IMR-90 (cell line): ENCODE results near the gene PPP3CA. TPM values are rescaled to one million over a fixed set of nuclear protein-coding genes. Genes with fewer than 3 reads are reported as not detected.

ENCODE experiments used
- ATAC-seq: fragments of 200-7000 bp; cut with Tn5 transposase; 2 replicates; pipeline ENCODE4 v1.9.1; 2020; ENCODE audit warnings: low read depth, mild to moderate bottlenecking, moderate library complexity
- BruUV-seq: library from RNA; stranded (reverse); fragments of 400-500 nt; replicated peaks from 2 replicates; lab custom pipeline; 2021; lab: Mats Ljungman, UMichigan
- CTCF ChIA-PET: fragments of 300-600 bp; formaldehyde crosslinking; extraction: SDS; loops from one replicate; lab custom pipeline; 2021; ENCODE audit warnings: antibody characterized with exemption; lab: Yijun Ruan, JAX
- POLR2A ChIA-PET: fragments of 300-600 bp; sonication (Branson Sonifier 250); formaldehyde crosslinking; loops from one replicate; lab custom pipeline; 2022; ENCODE audit warnings: antibody characterized with exemption; ENCODE audit not compliant: unreplicated experiment; lab: Charles Lee
- DNase-seq: peaks from one replicate; pipeline ENCODE4 v3.0.0; 2013
- H2AFZ ChIP-seq: replicated peaks from 2 replicates; pipeline ENCODE3; 2013; ENCODE audit warnings: low read length, mild to moderate bottlenecking; ENCODE audit not compliant: poor library complexity
- H2AK5ac ChIP-seq: 2 replicates; pipeline ENCODE4 v1.6.1; 2013; ENCODE audit warnings: low read depth, low read length, inconsistent platforms
- H2AK9ac ChIP-seq: replicated peaks from 2 replicates; pipeline ENCODE3; 2013; ENCODE audit warnings: mild to moderate bottlenecking, low read depth, low read length, moderate library complexity; ENCODE audit not compliant: poor library complexity
- H2BK120ac ChIP-seq: 2 replicates; pipeline ENCODE4 v1.6.1; 2013; ENCODE audit warnings: low read depth, low read length, inconsistent platforms
- H2BK15ac ChIP-seq: 3 replicates; pipeline ENCODE4 v1.6.1; 2013; ENCODE audit warnings: low read depth, low read length, inconsistent platforms
- H2BK20ac ChIP-seq: 2 replicates; pipeline ENCODE4 v1.6.1; 2013; ENCODE audit warnings: low read depth, mild to moderate bottlenecking, inconsistent platforms, low read length, moderate library complexity
- H2BK5ac ChIP-seq: 2 replicates; pipeline ENCODE4 v1.6.1; 2013; ENCODE audit warnings: mild to moderate bottlenecking, low read depth, low read length, inconsistent platforms; ENCODE audit not compliant: poor library complexity, severe bottlenecking
- H3K14ac ChIP-seq: replicated peaks from 2 replicates; pipeline ENCODE4 v1.6.1; 2013; ENCODE audit warnings: low read depth, low read length, inconsistent platforms
- H3K18ac ChIP-seq: 2 replicates; pipeline ENCODE4 v1.6.1; 2013; ENCODE audit warnings: low read depth, low read length, control low read depth
- H3K23ac ChIP-seq: 2 replicates; pipeline ENCODE4 v1.6.1; 2013; ENCODE audit warnings: low read depth, low read length, inconsistent platforms
- H3K27ac ChIP-seq: 2 replicates; pipeline ENCODE4 v1.5.1; 2013; ENCODE audit warnings: mild to moderate bottlenecking, control low read depth, low read length; ENCODE audit not compliant: insufficient read depth
- H3K27me3 ChIP-seq: 2 replicates; pipeline ENCODE4 v1.6.1; 2013; ENCODE audit warnings: low read length; ENCODE audit not compliant: control insufficient read depth, insufficient read depth
- H3K36me3 ChIP-seq: 2 replicates; pipeline ENCODE4 v1.6.1; 2013; ENCODE audit warnings: low read length, mixed read lengths; ENCODE audit not compliant: control insufficient read depth, insufficient read depth
- H3K4ac ChIP-seq: 2 replicates; pipeline ENCODE4 v1.6.1; 2013; ENCODE audit warnings: low read depth, low read length, inconsistent platforms
- H3K4me1 ChIP-seq: 2 replicates; pipeline ENCODE4 v1.6.1; 2013; ENCODE audit warnings: low read length, mixed read lengths; ENCODE audit not compliant: control insufficient read depth, insufficient read depth
- H3K4me2 ChIP-seq: 2 replicates; pipeline ENCODE4 v1.6.1; 2013; ENCODE audit warnings: low read depth, mild to moderate bottlenecking, control low read depth, low read length, moderate library complexity
- H3K4me3 ChIP-seq: 2 replicates; pipeline ENCODE4 v1.5.1; 2013; ENCODE audit warnings: low read depth, mild to moderate bottlenecking, control low read depth, low read length, moderate library complexity; ENCODE audit not compliant: insufficient read depth
- H3K56ac ChIP-seq: 2 replicates; pipeline ENCODE4 v1.6.1; 2013; ENCODE audit warnings: low read length, inconsistent platforms; ENCODE audit not compliant: insufficient read depth; ENCODE audit errors: extremely low read depth
- H3K79me1 ChIP-seq, 2 experiments: 2 replicates each; pipeline ENCODE4 v1.6.1; 2013; ENCODE audit warnings: low read length in 2 of 2, inconsistent platforms in 1 of 2, low read depth in 1 of 2
- H3K9ac ChIP-seq: 2 replicates; pipeline ENCODE4 v1.6.1; 2013; ENCODE audit warnings: low read depth, low read length, control low read depth
- H3K9me1 ChIP-seq: 2 replicates; pipeline ENCODE4 v1.6.1; 2013; ENCODE audit warnings: low read length, inconsistent platforms; ENCODE audit not compliant: insufficient read depth
- H3K9me3 ChIP-seq: 2 replicates; pipeline ENCODE4 v1.6.1; 2013; ENCODE audit warnings: low read length; ENCODE audit not compliant: control insufficient read depth, insufficient read depth
- H4K20me1 ChIP-seq: 2 replicates; pipeline ENCODE4 v1.6.1; 2013; ENCODE audit warnings: low read length, inconsistent platforms; ENCODE audit not compliant: insufficient read depth
- H4K5ac ChIP-seq: 2 replicates; pipeline ENCODE4 v1.6.1; 2013; ENCODE audit warnings: mild to moderate bottlenecking, low read depth, low read length, control low read depth
- H4K8ac ChIP-seq, 2 experiments: 2 replicates each; pipeline ENCODE4 v1.6.1; 2013; ENCODE audit warnings: low read depth in 2 of 2, low read length in 2 of 2, control low read depth in 1 of 2, inconsistent platforms in 1 of 2
- H4K91ac ChIP-seq: 2 replicates; pipeline ENCODE4 v1.6.1; 2013; ENCODE audit warnings: low read depth, low read length, inconsistent platforms; ENCODE audit not compliant: insufficient read depth
- CEBPB ChIP-seq: IDR thresholded peaks from 2 replicates; pipeline ENCODE4 v1.6.1; 2012; ENCODE audit warnings: low read depth, low read length, improper control_type of control experiment
- FOS ChIP-seq: fragments of 150-350 bp; IDR thresholded peaks from 2 replicates; pipeline ENCODE4 v1.6.1; 2016; ENCODE audit warnings: low read depth, low read length
- MAFK ChIP-seq: IDR thresholded peaks from 2 replicates; pipeline ENCODE4 v1.6.1; 2012; ENCODE audit warnings: low read depth, low read length, improper control_type of control experiment
- RFX5 ChIP-seq: IDR thresholded peaks from 2 replicates; pipeline ENCODE4 v1.8.0; 2012; ENCODE audit warnings: low read depth, mild to moderate bottlenecking, low read length, moderate library complexity
- WGBS, 2 experiments: methylation state at CpG; one replicate each; pipeline versions ENCODE4 v1.1.5 to v1.1.7; 2013; ENCODE audit warnings: missing lambda C conversion rate in 2 of 2; ENCODE audit not compliant: insufficient read length in 1 of 2; ENCODE audit errors: extremely low coverage in 2 of 2; 5-methylcytosine and 5-hydroxymethylcytosine counted together
- dilution Hi-C: fragments of 300-500 bp; cut with HindIII; formaldehyde crosslinking; loops from one replicate; pipeline ENCODE4 v1.14.3; 2018; ENCODE audit warnings: low sequenced_read_pairs; ENCODE audit not compliant: unreplicated experiment
- in situ Hi-C: fragments of 300-500 bp; cut with MboI; formaldehyde crosslinking; loops from 3 replicates; pipeline ENCODE4 v1.14.3; 2019; ENCODE audit warnings: low sequenced_read_pairs, inconsistent platforms, mixed read lengths
- intact Hi-C: fragments of 100-400 bp; cut with micrococcal nuclease; formaldehyde crosslinking; loops from 2 replicates; pipeline ENCODE4 v1.10.0; 2022
- polyA plus RNA-seq, 3 experiments: library from polyadenylated mRNA; depleted of rRNA; stranded (reverse); fragments of >200 nt; gene quantifications; 2 replicates each; pipeline ENCODE4 v1.2.3, GENCODE V29; 2012; ENCODE audit warnings: low replicate concordance in 1 of 3
- total RNA-seq: library from RNA; depleted of rRNA; stranded (reverse); fragments of >200 nt; gene quantifications from 2 replicates; pipeline ENCODE4 v1.2.3, GENCODE V29; 2012
- TF ChIP-seq, protein P1 (sequence below): fragments of 150-350 bp; IDR thresholded peaks from 2 replicates; pipeline ENCODE4 v1.6.1; 2017; ENCODE audit warnings: mild to moderate bottlenecking, antibody characterized with exemption, low read length, low read depth

The PPP3CA gene
- total and polyA plus RNA-seq, 2 of the 4 experiments (the other 2 are of a cell fraction) = 14.5 to 48.6 TPM

DNA sequence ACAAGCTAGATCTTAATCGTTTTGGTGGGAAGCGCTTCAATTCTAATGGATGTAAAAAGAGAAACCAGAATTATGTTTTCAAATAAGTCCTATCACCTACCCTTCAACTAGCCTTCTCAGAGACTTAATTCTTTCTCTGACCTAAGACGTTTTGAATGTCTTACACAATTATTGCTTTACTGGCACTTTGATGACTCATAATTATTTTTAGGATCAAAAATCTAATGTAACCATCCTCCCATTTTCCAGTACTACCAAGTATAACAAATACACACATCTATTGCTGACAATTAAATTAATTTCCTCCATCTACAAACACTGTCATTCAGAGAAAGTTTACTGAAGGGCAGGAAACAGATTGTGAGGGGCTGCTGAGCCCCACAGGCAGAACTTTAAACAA, 108.6 kb downstream of the PPP3CA start:
- Histone ChIP-seq H3K9ac (no peak overlapping the region), H4K8ac (no peak overlapping the region), H3K79me1 (peaks cover 39 to 42% of the 10 kb centered on the region in 2 experiments), H2BK20ac (no peak overlapping the region), H3K56ac (no peak overlapping the region), H3K14ac (peak overlapping the region; percentile 85), H3K23ac (peak overlapping the region; percentile 64; the same call in 1 of the 2 replicates), H3K27me3 (no peaks in the 10 kb centered on the region), H2BK5ac (no peak overlapping the region), H3K36me3 (no peaks in the 10 kb centered on the region), H2BK15ac (peak overlapping the region; percentile 24; the same call in 1 of the 3 replicates), H3K9me3 (no peaks in the 10 kb centered on the region), H3K4me1 (no peaks in the 10 kb centered on the region; the same call in 1 of the 2 replicates), H3K4me3 (no peak overlapping the region), H2AK5ac (no peak overlapping the region), H2AK9ac (no peak overlapping the region), H3K18ac (no peak overlapping the region), H3K4me2 (peak overlapping the region; percentile 63; the same call in 1 of the 2 replicates), H3K27ac (no peak overlapping the region), H2AFZ (no peak overlapping the region), H4K20me1 (peaks cover 14% of the 10 kb centered on the region; the same call in 1 of the 2 replicates), H4K91ac (no peak overlapping the region), H4K5ac (no peak overlapping the region), H3K4ac (no peak overlapping the region), H3K9me1 (peaks cover 6% of the 10 kb centered on the region; the same call in 1 of the 2 replicates), H2BK120ac (no peak overlapping the region)
- peak; percentile 54 for DNase-seq
- ChIA-PET POLR2A (no interaction called here), CTCF (interaction anchor here (0.6 kb wide), 1 partner anchor 943 kb away, joined by 4 read pairs; no protein-coding TSS in a partner anchor)
- ATAC-seq = 0 out of 2 replicates have a peak, but pooled peaks have one; percentile 42
- in situ Hi-C loops (no loop called here), intact Hi-C loops (no loop called here), dilution Hi-C loops (no loop called here)
- no TSS peak for BruUV-seq
- TF ChIP-seq MAFK = 0 out of 2 replicates have a peak, but pooled peaks have one; percentile 18
- peak; percentile 85 for TF ChIP-seq CEBPB
- TF ChIP-seq, protein P1, sequence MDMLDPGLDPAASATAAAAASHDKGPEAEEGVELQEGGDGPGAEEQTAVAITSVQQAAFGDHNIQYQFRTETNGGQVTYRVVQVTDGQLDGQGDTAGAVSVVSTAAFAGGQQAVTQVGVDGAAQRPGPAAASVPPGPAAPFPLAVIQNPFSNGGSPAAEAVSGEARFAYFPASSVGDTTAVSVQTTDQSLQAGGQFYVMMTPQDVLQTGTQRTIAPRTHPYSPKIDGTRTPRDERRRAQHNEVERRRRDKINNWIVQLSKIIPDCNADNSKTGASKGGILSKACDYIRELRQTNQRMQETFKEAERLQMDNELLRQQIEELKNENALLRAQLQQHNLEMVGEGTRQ = no peak
- no peak for TF ChIP-seq RFX5
- peak; percentile 87 for TF ChIP-seq FOS
- WGBS, 2 experiments = no CpG with 5 or more reads among the region's 3 CpGs
